22Rv1 (cell line): ENCODE measurements around the gene ZNF891.

Experiments used
- CTCF ChIP-seq: fragments of 450-650 bp; IDR thresholded peaks from 2 replicates; pipeline ENCODE4 v1.5.1; 2017; ENCODE audit warnings: mild to moderate bottlenecking
- ZFX ChIP-seq: fragments of 450-650 bp; IDR thresholded peaks from 2 replicates; pipeline ENCODE4 v1.6.1; 2017; ENCODE audit warnings: antibody characterized with exemption, borderline replicate concordance

- TF ChIP-seq CTCF, result no peak
- no peak for TF ChIP-seq ZFX
These were observed 68.1 kb downstream of the ZNF891 start for GRCh38 chr12:133061954-133062353.
